ENCODE data around the gene CRYBB3. TPM values are rescaled to one million over a fixed set of nuclear protein-coding genes. Genes with fewer than 3 reads are reported as not detected.

CRYBB3 gene
- total RNA-seq, 2 donors from 2014 or later = 0.97 TPM; not detected in 1

- TF ChIP-seq CTCF (conservative IDR thresholded peaks at IDR 0.05) = no peak
- WGBS, 2 experiments (ENCODE audit: insufficient coverage in 1 of 2, insufficient read length in 1 of 2) = 93 to 95% methylated on average over 6 of the region's 6 CpGs
- Histone ChIP-seq H3K36me3 (ENCODE audit: control insufficient read depth, insufficient read depth, low read length) (peaks cover 31% of the 10 kb centered on the region), H3K9me3 (ENCODE audit: control insufficient read depth, low read length) (no peaks in the 10 kb centered on the region), H3K27ac (ENCODE audit: low read depth, low read length) (no peak overlapping the region), H3K9ac (ENCODE audit: extremely low read depth, low read length, poor library complexity, severe bottlenecking) (no peak overlapping the region), H3K4me3 (ENCODE audit: low read length) (no peak overlapping the region), H3K4me1 (ENCODE audit: control insufficient read depth, insufficient read depth, low read length) (no peaks in the 10 kb centered on the region), H3K27me3 (ENCODE audit: control insufficient read depth, insufficient read depth, low read length, poor library complexity, severe bottlenecking) (no peaks in the 10 kb centered on the region)
- Mint-ChIP-seq H3K27me3 (ENCODE audit: insufficient read depth) (no peaks in the 10 kb centered on the region), H3K9me3 (peaks cover 4% of the 10 kb centered on the region), H3K4me3 (no peak overlapping the region), H3K27ac (no peak overlapping the region), H3K36me3 (ENCODE audit: low read depth) (peaks cover 68% of the 10 kb centered on the region), H3K4me1 (no peaks in the 10 kb centered on the region)
- DNase-seq = no peak
Measured at GRCh38 chr22:25187469-25187868, 12.2 kb upstream of the CRYBB3 start.

- DNase-seq = no peak
- Mint-ChIP-seq H3K27ac (no peak overlapping the region), H3K9me3 (peaks cover 4% of the 10 kb centered on the region), H3K36me3 (ENCODE audit: low read depth) (peaks cover 54% of the 10 kb centered on the region), H3K27me3 (ENCODE audit: insufficient read depth) (no peaks in the 10 kb centered on the region), H3K4me1 (no peaks in the 10 kb centered on the region), H3K4me3 (no peak overlapping the region)
- Histone ChIP-seq H3K27ac (ENCODE audit: low read depth, low read length) (no peak overlapping the region), H3K4me3 (ENCODE audit: low read length) (no peak overlapping the region), H3K9ac (ENCODE audit: extremely low read depth, low read length, poor library complexity, severe bottlenecking) (no peak overlapping the region), H3K4me1 (ENCODE audit: control insufficient read depth, insufficient read depth, low read length) (no peaks in the 10 kb centered on the region), H3K9me3 (ENCODE audit: control insufficient read depth, low read length) (no peaks in the 10 kb centered on the region), H3K36me3 (ENCODE audit: control insufficient read depth, insufficient read depth, low read length) (peaks cover 39% of the 10 kb centered on the region), H3K27me3 (ENCODE audit: control insufficient read depth, insufficient read depth, low read length, poor library complexity, severe bottlenecking) (no peaks in the 10 kb centered on the region)
- no peak for TF ChIP-seq CTCF (conservative IDR thresholded peaks at IDR 0.05)
- 91 to 94% methylated on average over 10 to 12 of the region's 12 CpGs for WGBS, 2 experiments (ENCODE audit: insufficient coverage in 1 of 2, insufficient read length in 1 of 2)
Measured at GRCh38 chr22:25192406-25192805, 7.3 kb upstream of the CRYBB3 start.

GRCh38 chr22:25193130-25193529, 6.5 kb upstream of the CRYBB3 start:
- Histone ChIP-seq H3K9ac (ENCODE audit: extremely low read depth, low read length, poor library complexity, severe bottlenecking) (no peak overlapping the region), H3K27me3 (ENCODE audit: control insufficient read depth, insufficient read depth, low read length, poor library complexity, severe bottlenecking) (no peaks in the 10 kb centered on the region), H3K27ac (ENCODE audit: low read depth, low read length) (no peak overlapping the region), H3K9me3 (ENCODE audit: control insufficient read depth, low read length) (no peaks in the 10 kb centered on the region), H3K4me1 (ENCODE audit: control insufficient read depth, insufficient read depth, low read length) (no peaks in the 10 kb centered on the region), H3K36me3 (ENCODE audit: control insufficient read depth, insufficient read depth, low read length) (peaks cover 35% of the 10 kb centered on the region), H3K4me3 (ENCODE audit: low read length) (no peak overlapping the region)
- 43 to 54% methylated on average over 3 to 4 of the region's 4 CpGs for WGBS, 2 experiments (ENCODE audit: insufficient coverage in 1 of 2, insufficient read length in 1 of 2)
- DNase-seq = no peak
- no peak for TF ChIP-seq CTCF (conservative IDR thresholded peaks at IDR 0.05)
- no peak overlapping the region for H3K4me3 Mint-ChIP-seq
- peaks cover 52% of the 10 kb centered on the region for H3K36me3 Mint-ChIP-seq (ENCODE audit: low read depth)
- H3K4me1 Mint-ChIP-seq = no peaks in the 10 kb centered on the region
- no peaks in the 10 kb centered on the region for H3K27me3 Mint-ChIP-seq (ENCODE audit: insufficient read depth)
- H3K27ac Mint-ChIP-seq = no peak overlapping the region
- H3K9me3 Mint-ChIP-seq = peaks cover 4% of the 10 kb centered on the region

Measured in endodermal cell (in vitro differentiated cells).